Heart left ventricle (tissue), 13 donors: ENCODE results near the gene NFATC1.

ENCODE experiments used
- CTCF ChIP-seq, 12 donors: fragments of 200-600 bp; sonication (generic) in 4 of 12; IDR thresholded peaks; one replicate each; pipeline versions ENCODE4 v1.5.0 to v1.8.0; 2018 to 2022; ENCODE audit warnings: antibody characterized with exemption in 12 of 12, mild to moderate bottlenecking in 5 of 12
- POLR2A ChIP-seq, 2 donors: fragments of 450-650 bp; IDR thresholded peaks; one replicate each; pipeline ENCODE4 v1.6.1; 2017; ENCODE audit warnings: antibody characterized with exemption in 2 of 2, mild to moderate bottlenecking in 2 of 2, moderate library complexity in 2 of 2
- donor health status: ischemic (EF 13 %, LVEDD 7.1; RV severe dilation, severe dysfunction).
- donor health status: DM: no; HTN: yes; CAD: no.
- donor health status: DM: no; HTN: no; CAD: no.
- donor health status: ischemic (EF 25% LVEDD 6.9; RV normal size, moderate dysfunction).
- donor health status: ischemic (EF 25% LVEDD 5.7; RV mildly dilated, moderate dysfunction).
- donor health status: ischemic (EF 35%, LVEDD 5.7; RV mildly dilated, moderate dysfunction).
- donor health status: nonischemic (EF 11% LVEDD 7.7; RV severe dilation, severe dysfunction).
- donor health status: DM: yes; HTN: yes; CAD: no.
- donor health status: PGD.
- donor health status: ischemic (EF 29% LVEDD 5.4; RV normal size, mild dysfunction).
- donor health status: nonischemic (EF 23%, LVEDD 6.1; RV moderate dilation, normal function).

DNA sequence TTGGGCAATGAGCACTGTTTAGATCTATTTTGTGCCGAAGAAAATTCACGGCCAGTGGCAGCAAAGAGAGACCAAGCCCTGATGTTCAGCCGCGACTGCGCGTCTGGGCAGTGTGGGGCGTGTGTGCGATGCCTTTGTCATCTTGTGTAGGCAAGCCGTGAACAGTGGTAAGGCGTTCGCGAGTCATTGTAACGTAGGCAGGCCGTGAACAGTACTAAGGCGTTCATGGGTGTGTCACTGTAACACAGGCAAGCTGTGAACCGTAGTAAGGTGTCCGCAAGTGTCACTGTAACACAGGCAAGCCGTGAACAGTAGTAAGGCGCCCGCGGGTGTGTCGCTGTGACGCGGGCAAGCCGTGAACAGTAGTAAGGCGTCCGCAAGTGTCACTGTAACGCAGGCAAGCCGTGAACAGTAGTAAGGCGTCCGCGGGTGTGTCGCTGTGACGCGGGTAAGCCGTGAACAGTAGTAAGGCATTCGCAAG lies 99.9 kb downstream of the NFATC1 start:
- TF ChIP-seq CTCF (IDR thresholded peaks at IDR 0.05) (no peak), POLR2A (IDR thresholded peaks at IDR 0.05) (no peak)
